GM21390 (cell line): ENCODE results near the gene BCAS3.
"Not testable (repeated sequence)": the region's sequence is repeated elsewhere in the genome, so short reads cannot be mapped to it uniquely, and the experiment has no call there.

ENCODE experiments used
- ATAC-seq: cut with Tn5 transposase; IDR thresholded peaks from one replicate; pipeline ENCODE4 v1.9.1; 2021; ENCODE audit not compliant: unreplicated experiment

The BCAS3 gene

GRCh38 chr17:60677308-60678117, at the start of gene BCAS3:
BCAS3 (plus strand) TSS chr17:60677851.
- ATAC-seq, result peak; percentile 97

GRCh38 chr17:60628252-60628889, 49.3 kb upstream of the BCAS3 start:
- ATAC-seq, result no peak

GRCh38 chr17:60629120-60629519, 48.5 kb upstream of the BCAS3 start:
- no peak for ATAC-seq

- no peak for ATAC-seq
Observed at GRCh38 chr17:60630352-60630751, 47.3 kb upstream of the BCAS3 start.

- no peak for ATAC-seq
Observed at GRCh38 chr17:60631119-60631518, 46.5 kb upstream of the BCAS3 start.

GRCh38 chr17:60637683-60638082, 40.0 kb upstream of the BCAS3 start:
- no peak for ATAC-seq

GRCh38 chr17:60639019-60639330, 38.7 kb upstream of the BCAS3 start:
- ATAC-seq, result no peak

GRCh38 chr17:60640503-60640902, 37.1 kb upstream of the BCAS3 start:
- ATAC-seq, result no peak

GRCh38 chr17:60641126-60641525, 36.5 kb upstream of the BCAS3 start:
- no peak for ATAC-seq

GRCh38 chr17:60641810-60642220, 35.8 kb upstream of the BCAS3 start:
- ATAC-seq, result no peak

- ATAC-seq, result no peak
Observed at GRCh38 chr17:60645918-60646523, 31.6 kb upstream of the BCAS3 start.

- ATAC-seq, result no peak
Observed at GRCh38 chr17:60646701-60647100, 30.9 kb upstream of the BCAS3 start.

- no peak for ATAC-seq
Observed at GRCh38 chr17:60647705-60648104, 29.9 kb upstream of the BCAS3 start.

GRCh38 chr17:60652454-60653247, 25.0 kb upstream of the BCAS3 start:
- peak; percentile 99 for ATAC-seq

- ATAC-seq, result no peak
Observed at GRCh38 chr17:60653569-60653968, 24.1 kb upstream of the BCAS3 start.

GRCh38 chr17:60656499-60656898, 21.2 kb upstream of the BCAS3 start:
- no peak for ATAC-seq

- ATAC-seq, result no peak
Observed at GRCh38 chr17:60659156-60659555, 18.5 kb upstream of the BCAS3 start.

- ATAC-seq, result no peak
Observed at GRCh38 chr17:60661489-60661888, 16.2 kb upstream of the BCAS3 start.

- ATAC-seq, result no peak
Observed at GRCh38 chr17:60664022-60664421, 13.6 kb upstream of the BCAS3 start.

- ATAC-seq, result no peak
Observed at GRCh38 chr17:60665602-60666001, 12.0 kb upstream of the BCAS3 start.

- ATAC-seq, result not testable (repeated sequence)
Observed at GRCh38 chr17:60668741-60669140, 8.9 kb upstream of the BCAS3 start.
